ENCODE results near the gene SHROOM4.

Gene SHROOM4

GRCh38 chrX:50668860-50669259, 145.1 kb downstream of the SHROOM4 start:
- no peak for TF ChIP-seq CTCF (IDR thresholded peaks at IDR 0.05; ENCODE audit: low read depth, low read length)

DNA sequence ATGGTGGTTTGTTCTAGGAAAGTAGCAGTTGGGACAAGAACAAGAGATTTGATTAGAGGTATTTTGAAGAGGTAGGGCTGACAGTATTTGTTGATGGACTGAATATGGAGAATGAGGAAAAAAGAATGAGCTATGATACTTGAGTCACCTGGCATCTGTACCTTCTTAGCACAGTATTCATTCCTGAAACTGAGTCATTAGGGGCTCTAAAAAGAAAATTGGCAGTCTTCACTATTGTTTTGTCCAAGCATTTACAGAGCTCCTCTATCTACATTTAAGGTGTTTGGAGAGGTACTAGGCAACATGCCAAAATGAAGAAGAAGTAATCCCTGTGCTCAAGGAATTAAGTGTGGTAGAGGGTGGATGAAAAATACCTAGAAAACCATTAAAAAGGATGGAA, 165.8 kb downstream of the SHROOM4 start:
- TF ChIP-seq CTCF (IDR thresholded peaks at IDR 0.05; ENCODE audit: low read depth, low read length) = no peak

More at GRCh38 chrX:50668860-50669259, 145.1 kb downstream of the SHROOM4 start:
- no peak for DNase-seq (ENCODE audit: extremely low read depth, low read depth)

DNA sequence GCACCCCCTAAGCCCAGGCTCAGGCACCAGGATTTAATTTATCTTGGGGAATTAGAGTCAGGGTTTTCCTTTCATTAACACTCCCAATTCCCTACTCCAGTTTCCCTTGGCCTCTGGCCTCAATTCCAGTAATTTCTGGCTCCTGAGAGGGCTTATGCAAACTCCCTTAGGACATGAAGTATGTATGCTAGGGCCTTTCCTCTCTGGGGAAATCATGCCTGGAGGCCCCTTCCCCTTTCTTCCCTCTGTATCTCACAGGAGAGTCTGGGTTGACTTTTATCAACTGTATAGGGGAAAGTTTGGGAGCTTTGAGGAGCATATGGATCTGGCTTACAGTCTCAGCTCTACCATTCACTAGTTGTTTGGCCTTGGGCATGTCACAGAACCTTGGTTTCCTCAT, 169.5 kb downstream of the SHROOM4 start:
- DNase-seq (ENCODE audit: extremely low read depth, low read depth) = no peak

More for the DNA sequence above, 165.8 kb downstream of the SHROOM4 start:
- DNase-seq (ENCODE audit: extremely low read depth, low read depth) = no peak

GRCh38 chrX:50643525-50644137, 170.4 kb downstream of the SHROOM4 start:
- TF ChIP-seq CTCF (IDR thresholded peaks at IDR 0.05; ENCODE audit: low read depth, low read length) = no peak
- DNase-seq (ENCODE audit: extremely low read depth, low read depth) = no peak

More for the DNA sequence above, 169.5 kb downstream of the SHROOM4 start:
- no peak for TF ChIP-seq CTCF (IDR thresholded peaks at IDR 0.05; ENCODE audit: low read depth, low read length)

DNA sequence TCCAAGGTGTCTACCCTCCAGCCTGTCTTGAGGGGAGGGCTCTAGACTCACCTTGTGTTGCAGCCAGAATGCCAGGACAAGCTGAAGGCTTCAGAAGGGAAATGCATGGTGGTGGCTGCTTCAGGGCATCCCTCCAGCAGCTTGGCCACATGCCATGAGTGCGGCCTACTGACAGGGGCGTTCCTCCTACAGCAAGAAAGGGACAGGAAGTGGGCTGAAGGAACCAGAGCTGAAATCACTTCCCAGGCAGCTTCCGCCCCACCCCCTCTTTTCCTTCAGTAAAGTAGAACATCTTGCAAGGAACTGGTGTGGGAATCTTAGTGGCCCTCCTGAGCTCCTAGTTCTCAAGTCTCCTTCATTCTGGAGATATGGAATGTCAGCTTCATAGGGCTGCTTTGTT, 175.9 kb downstream of the SHROOM4 start:
- no peak for DNase-seq (ENCODE audit: extremely low read depth, low read depth)
- TF ChIP-seq CTCF (IDR thresholded peaks at IDR 0.05; ENCODE audit: low read depth, low read length) = no peak

DNA sequence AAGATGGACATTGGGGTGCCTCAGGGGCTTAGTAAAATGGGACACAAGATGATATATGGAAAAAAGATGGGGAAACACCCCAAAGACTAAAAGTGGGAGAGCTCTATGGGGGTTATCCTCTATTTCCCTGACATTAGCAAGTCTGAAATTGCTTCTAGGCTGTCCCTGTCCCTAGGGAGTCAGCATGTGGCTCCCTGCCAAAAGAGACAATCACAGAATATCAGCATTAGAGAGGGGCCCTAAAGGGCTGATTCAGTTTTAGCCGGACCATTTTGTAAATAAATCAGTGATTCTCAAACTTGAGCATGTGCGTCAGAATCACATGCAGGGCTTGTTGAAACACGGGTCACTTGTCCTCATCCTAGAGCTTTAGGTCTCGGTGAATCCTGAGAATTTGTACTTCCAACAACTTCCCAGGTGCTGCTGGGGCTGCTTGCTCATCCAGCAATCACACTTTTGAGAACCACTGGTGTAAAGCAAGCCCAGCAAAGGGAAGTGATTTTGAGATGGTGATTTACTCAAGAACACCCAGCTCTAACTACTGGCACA, 178.1 kb downstream of the SHROOM4 start:
- DNase-seq (ENCODE audit: extremely low read depth, low read depth) = no peak
- no peak for TF ChIP-seq CTCF (IDR thresholded peaks at IDR 0.05; ENCODE audit: low read depth, low read length)

GRCh38 chrX:50635162-50635561, 178.8 kb downstream of the SHROOM4 start:
- TF ChIP-seq CTCF (IDR thresholded peaks at IDR 0.05; ENCODE audit: low read depth, low read length) = no peak
- DNase-seq (ENCODE audit: extremely low read depth, low read depth) = no peak

Data from AG09319 (cell line).